ENCODE results near the gene KIF6. TPM values are rescaled to one million over a fixed set of nuclear protein-coding genes. Genes with fewer than 3 reads are reported as not detected.

KIF6 gene
- total RNA-seq, 2 donors from 2014 or later, result 0.09 to 0.97 TPM

GRCh38 chr6:39550191-39550590, 175.0 kb downstream of the KIF6 start:
- Histone ChIP-seq H3K4me3 (no peak overlapping the region), H3K27me3 (replicated peaks; ENCODE audit: insufficient read depth) (no peaks in the 10 kb centered on the region), H3K4me1 (replicated peaks) (no peaks in the 10 kb centered on the region), H3K9me3 (no peaks in the 10 kb centered on the region), H3K27ac (no peak overlapping the region), H3K36me3 (no peaks in the 10 kb centered on the region)
- intact Hi-C loops (cut with DNase I), result no loop called here
- DNase-seq (ENCODE audit: low spot score), result no peak
- 87% methylated on average over 2 of the region's 2 CpGs for WGBS
- TF ChIP-seq POLR2AphosphoS5 (IDR thresholded peaks at IDR 0.05), result no peak
- TF ChIP-seq CTCF (IDR thresholded peaks at IDR 0.05), result no peak
- no peak for TF ChIP-seq POLR2A (IDR thresholded peaks at IDR 0.05)

DNA sequence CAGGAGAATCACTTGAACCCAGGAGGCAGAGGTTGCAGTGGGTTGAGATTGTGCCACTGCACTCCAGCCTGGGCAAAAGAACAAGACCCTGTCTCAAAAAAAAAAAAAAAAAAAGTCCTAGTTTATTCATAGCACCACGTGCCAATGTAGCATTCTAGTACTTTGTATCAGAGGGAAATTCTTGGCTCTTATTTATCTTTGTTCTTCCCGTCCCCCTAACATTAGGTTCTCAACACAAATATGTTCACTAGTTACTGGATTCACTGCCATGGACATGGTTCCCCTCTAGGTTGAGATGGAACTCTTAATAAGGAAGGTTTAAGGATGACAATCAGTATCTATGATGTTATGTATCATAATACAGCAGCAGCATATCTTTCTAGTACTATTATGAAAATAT, 178.5 kb downstream of the KIF6 start:
- H3K36me3 ChIP-seq, result no peaks in the 10 kb centered on the region
- no peaks in the 10 kb centered on the region for H3K9me3 ChIP-seq
- TF ChIP-seq POLR2AphosphoS5 (IDR thresholded peaks at IDR 0.05) (no peak), POLR2A (IDR thresholded peaks at IDR 0.05) (no peak), CTCF (IDR thresholded peaks at IDR 0.05) (no peak)
- H3K27ac ChIP-seq, result no peak overlapping the region
- H3K4me3 ChIP-seq, result no peak overlapping the region
- DNase-seq (ENCODE audit: low spot score), result no peak
- WGBS, result 47% methylated on average over 2 of the region's 2 CpGs
- H3K4me1 ChIP-seq (replicated peaks), result no peaks in the 10 kb centered on the region
- intact Hi-C loops (cut with DNase I), result no loop called here
- H3K27me3 ChIP-seq (replicated peaks; ENCODE audit: insufficient read depth), result no peaks in the 10 kb centered on the region

DNA sequence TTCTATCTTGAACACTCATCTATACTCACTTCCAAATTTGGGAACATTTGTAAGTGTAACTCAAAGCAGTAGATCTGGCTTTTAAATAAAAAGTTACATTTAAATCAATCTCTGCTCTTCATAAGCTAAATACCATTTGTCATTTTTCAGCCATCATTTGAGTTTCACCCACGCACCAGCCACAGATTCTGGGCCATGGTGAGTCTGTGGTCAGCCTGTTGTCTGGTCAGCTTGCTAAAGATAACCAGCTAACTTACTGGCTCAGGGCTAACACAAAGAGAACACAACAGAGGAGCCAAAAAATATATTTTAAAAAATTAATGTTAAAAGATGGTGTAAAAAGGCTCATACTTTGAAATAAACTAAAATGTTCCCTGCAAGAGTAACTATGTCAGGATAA, 181.3 kb downstream of the KIF6 start:
- intact Hi-C loops (cut with DNase I), result no loop called here
- no peaks in the 10 kb centered on the region for H3K36me3 ChIP-seq
- no peak for DNase-seq (ENCODE audit: low spot score)
- 81% methylated on average over 1 of the region's 1 CpG for WGBS
- TF ChIP-seq POLR2AphosphoS5 (IDR thresholded peaks at IDR 0.05) (no peak), POLR2A (IDR thresholded peaks at IDR 0.05) (no peak), CTCF (IDR thresholded peaks at IDR 0.05) (no peak)
- no peaks in the 10 kb centered on the region for H3K27me3 ChIP-seq (replicated peaks; ENCODE audit: insufficient read depth)
- H3K9me3 ChIP-seq, result no peaks in the 10 kb centered on the region
- H3K4me3 ChIP-seq, result no peak overlapping the region
- no peak overlapping the region for H3K27ac ChIP-seq
- H3K4me1 ChIP-seq (replicated peaks), result no peaks in the 10 kb centered on the region

- DNase-seq (ENCODE audit: low spot score), result no peak
- Histone ChIP-seq H3K4me3 (no peak overlapping the region), H3K27ac (no peak overlapping the region), H3K9me3 (no peaks in the 10 kb centered on the region), H3K4me1 (replicated peaks) (no peaks in the 10 kb centered on the region), H3K27me3 (replicated peaks; ENCODE audit: insufficient read depth) (no peaks in the 10 kb centered on the region), H3K36me3 (no peaks in the 10 kb centered on the region)
- WGBS, result 49% methylated on average over 2 of the region's 2 CpGs
- intact Hi-C loops (cut with DNase I), result no loop called here
- TF ChIP-seq POLR2AphosphoS5 (IDR thresholded peaks at IDR 0.05), result no peak
- TF ChIP-seq POLR2A (IDR thresholded peaks at IDR 0.05), result no peak
- TF ChIP-seq CTCF (IDR thresholded peaks at IDR 0.05), result no peak
Observed at GRCh38 chr6:39543095-39543494, 182.1 kb downstream of the KIF6 start.

- no peak overlapping the region for H3K4me3 ChIP-seq
- no peak overlapping the region for H3K27ac ChIP-seq
- TF ChIP-seq POLR2A (IDR thresholded peaks at IDR 0.05), result no peak
- TF ChIP-seq CTCF (IDR thresholded peaks at IDR 0.05), result no peak
- no peak for TF ChIP-seq POLR2AphosphoS5 (IDR thresholded peaks at IDR 0.05)
- no peaks in the 10 kb centered on the region for H3K36me3 ChIP-seq
- intact Hi-C loops (cut with DNase I), result no loop called here
- no peaks in the 10 kb centered on the region for H3K9me3 ChIP-seq
- DNase-seq (ENCODE audit: low spot score), result no peak
- no peaks in the 10 kb centered on the region for H3K27me3 ChIP-seq (replicated peaks; ENCODE audit: insufficient read depth)
- 88% methylated on average over 12 of the region's 12 CpGs for WGBS
- H3K4me1 ChIP-seq (replicated peaks), result no peaks in the 10 kb centered on the region
Observed at GRCh38 chr6:39540454-39540853, 184.8 kb downstream of the KIF6 start.
